GM12878 (cell line): ENCODE measurements around the gene P2RX1. TPM values are rescaled to one million over a fixed set of nuclear protein-coding genes. Genes with fewer than 3 reads are reported as not detected.

Experiments used
- EZH2 ChIP-seq: IDR thresholded peaks from 2 replicates; pipeline ENCODE4 v1.6.1; 2012; ENCODE audit warnings: low read depth, mild to moderate bottlenecking, control low read depth, inconsistent platforms, low read length, borderline replicate concordance; ENCODE audit not compliant: control insufficient read depth
- KLF5 ChIP-seq: fragments of 450-650 bp; IDR thresholded peaks from 2 replicates; pipeline ENCODE4 v1.6.1; 2014; ENCODE audit warnings: mild to moderate bottlenecking; ENCODE audit not compliant: partially characterized antibody
- MEF2B ChIP-seq: fragments of 450-650 bp; IDR thresholded peaks from 2 replicates; pipeline ENCODE4 v1.6.1; 2018; ENCODE audit warnings: mild to moderate bottlenecking, moderate library complexity; ENCODE audit not compliant: partially characterized antibody, poor library complexity, severe bottlenecking
- NBN ChIP-seq: fragments of 450-650 bp; IDR thresholded peaks from 2 replicates; pipeline ENCODE4 v1.6.1; 2016
- NFYB ChIP-seq: IDR thresholded peaks from 2 replicates; pipeline ENCODE4 v1.6.1; 2011; ENCODE audit warnings: low read depth, mild to moderate bottlenecking, low read length, improper control_type of control experiment, moderate library complexity; ENCODE audit not compliant: insufficient read depth
- PML ChIP-seq: IDR thresholded peaks from 2 replicates; pipeline ENCODE4 v1.6.1; 2012; ENCODE audit warnings: low read length, inconsistent platforms
- REST ChIP-seq: IDR thresholded peaks from 2 replicates; pipeline ENCODE4 v1.6.1; 2012; ENCODE audit warnings: mild to moderate bottlenecking, low read depth, low read length
- RUNX3 ChIP-seq: IDR thresholded peaks from 2 replicates; pipeline ENCODE4 v1.6.1; 2012; ENCODE audit warnings: low read length, inconsistent platforms
- SMC3 ChIP-seq: IDR thresholded peaks from 2 replicates; pipeline ENCODE4 v1.6.1; 2011; ENCODE audit warnings: low read length, improper control_type of control experiment, borderline replicate concordance
- TAF1 ChIP-seq: IDR thresholded peaks from 2 replicates; pipeline ENCODE4 v1.6.1; 2011; ENCODE audit warnings: mild to moderate bottlenecking, low read depth, low read length, borderline replicate concordance
- TCF3 ChIP-seq: IDR thresholded peaks from 2 replicates; pipeline ENCODE4 v1.6.1; 2012; ENCODE audit warnings: low read depth, mild to moderate bottlenecking, low read length, borderline replicate concordance; ENCODE audit not compliant: insufficient read depth
- WRNIP1 ChIP-seq: IDR thresholded peaks from 2 replicates; pipeline ENCODE4 v1.6.1; 2011; ENCODE audit warnings: low read depth, low read length, improper control_type of control experiment, borderline replicate concordance
- ZBTB33 ChIP-seq: fragments of 450-650 bp; IDR thresholded peaks from 2 replicates; pipeline ENCODE4 v1.6.1; 2017; ENCODE audit warnings: mild to moderate bottlenecking
- ZNF622 ChIP-seq: fragments of 450-650 bp; IDR thresholded peaks from 2 replicates; pipeline ENCODE4 v1.6.1; 2017; ENCODE audit warnings: mild to moderate bottlenecking, inconsistent platforms
- ZSCAN29 ChIP-seq: fragments of 450-650 bp; IDR thresholded peaks from 2 replicates; pipeline ENCODE4 v1.6.1; 2017; ENCODE audit warnings: mild to moderate bottlenecking, moderate library complexity
- polyA plus RNA-seq, 11 experiments: library from polyadenylated mRNA; depleted of rRNA in 4 of 11; unstranded in 6 of 11; stranded (reverse) in 5 of 11; fragments of >200 nt; fragmentation: Nextera tagmentation in 4 of 11; fragmentation: Illumina TruSeq in 1 of 11; extraction: Ambion mirVana in 4 of 11; extraction: Trizol in 1 of 11; gene quantifications; 1 replicate in 1 of 11; 2 replicates in 10 of 11; pipeline versions ENCODE4 v1.2.1 to v1.2.3, GENCODE V29; 2011 to 2016; ENCODE audit warnings: inconsistent platforms in 2 of 11, missing spikeins in 2 of 11, low read depth in 1 of 11
- total RNA-seq, 4 experiments: library from RNA; depleted of rRNA in 3 of 4; stranded (reverse); fragments of >200 nt in 3 of 4; fragmentation: Illumina TruSeq in 1 of 4; extraction: Trizol in 1 of 4; gene quantifications; 2 replicates each; pipeline versions ENCODE4 v1.2.1 to v1.2.3, GENCODE V29; 2013 to 2021

Gene P2RX1
- total and polyA plus RNA-seq, 10 of the 15 experiments (the other 5 are each of a cell fraction or from before 2014, with no cell fraction given), result 0.12 to 6.2 (median 3.4) TPM

- TF ChIP-seq NFYB (no peak), EZH2 (no peak), PML (no peak), ZNF622 (no peak), RUNX3 (peak; percentile 65), TAF1 (no peak), ZSCAN29 (no peak), SMC3 (no peak), NBN (no peak), TCF3 (peak; percentile 48; the same call in 1 of the 2 replicates), REST (no peak), MEF2B (no peak), WRNIP1 (no peak), KLF5 (no peak), ZBTB33 (no peak)
These were observed at the start of gene P2RX1 (continued) for GRCh38 chr17:3915995-3916696.
